Glutamatergic neuron (in vitro differentiated cells): ENCODE results near the gene TFAP2E. TPM values are rescaled to one million over a fixed set of nuclear protein-coding genes. Genes with fewer than 3 reads are reported as not detected.

Experiments
- DNase-seq: peaks from one replicate; pipeline ENCODE4 v3.0.0; 2022
- H3K27ac Mint-ChIP-seq: one replicate; pipeline ENCODE4 v1.8.0; 2020; ENCODE audit warnings: mild to moderate bottlenecking, mixed read lengths, inconsistent platforms; ENCODE audit not compliant: unreplicated experiment
- H3K27me3 Mint-ChIP-seq: one replicate; pipeline ENCODE4 v1.8.0; 2020; ENCODE audit warnings: mild to moderate bottlenecking, moderate library complexity, mixed read lengths, inconsistent platforms; ENCODE audit not compliant: unreplicated experiment
- H3K36me3 Mint-ChIP-seq: one replicate; pipeline ENCODE4 v1.8.0; 2020; ENCODE audit warnings: mild to moderate bottlenecking, mixed read lengths, inconsistent platforms; ENCODE audit not compliant: unreplicated experiment
- H3K4me1 Mint-ChIP-seq: one replicate; pipeline ENCODE4 v1.8.0; 2020; ENCODE audit warnings: mild to moderate bottlenecking, low read depth, mixed read lengths, inconsistent platforms; ENCODE audit not compliant: unreplicated experiment
- H3K4me3 Mint-ChIP-seq: one replicate; pipeline ENCODE4 v1.8.0; 2020; ENCODE audit warnings: mild to moderate bottlenecking, mixed read lengths, inconsistent platforms; ENCODE audit not compliant: unreplicated experiment
- H3K9me3 Mint-ChIP-seq: one replicate; pipeline ENCODE4 v1.8.0; 2020; ENCODE audit warnings: mild to moderate bottlenecking, moderate library complexity, mixed read lengths, inconsistent platforms; ENCODE audit not compliant: unreplicated experiment
- total RNA-seq: library from RNA; stranded (reverse); fragmentation: NEBNext Ultra II Directional; extraction: Animal tissue kit (Norgen Biotek cat#: 25700); gene quantifications from one replicate; pipeline ENCODE4 v1.2.1, GENCODE V29; 2021; ENCODE audit not compliant: unreplicated experiment
- TF ChIP-seq, protein P1 (sequence below): fragments of 200-600 bp; sonication (generic); IDR thresholded peaks from one replicate; pipeline ENCODE4 v1.5.0; 2021; ENCODE audit not compliant: partially characterized antibody, unreplicated experiment

The TFAP2E gene
- total RNA-seq, 1 donor from 2014 or later = 1.1 TPM

DNA sequence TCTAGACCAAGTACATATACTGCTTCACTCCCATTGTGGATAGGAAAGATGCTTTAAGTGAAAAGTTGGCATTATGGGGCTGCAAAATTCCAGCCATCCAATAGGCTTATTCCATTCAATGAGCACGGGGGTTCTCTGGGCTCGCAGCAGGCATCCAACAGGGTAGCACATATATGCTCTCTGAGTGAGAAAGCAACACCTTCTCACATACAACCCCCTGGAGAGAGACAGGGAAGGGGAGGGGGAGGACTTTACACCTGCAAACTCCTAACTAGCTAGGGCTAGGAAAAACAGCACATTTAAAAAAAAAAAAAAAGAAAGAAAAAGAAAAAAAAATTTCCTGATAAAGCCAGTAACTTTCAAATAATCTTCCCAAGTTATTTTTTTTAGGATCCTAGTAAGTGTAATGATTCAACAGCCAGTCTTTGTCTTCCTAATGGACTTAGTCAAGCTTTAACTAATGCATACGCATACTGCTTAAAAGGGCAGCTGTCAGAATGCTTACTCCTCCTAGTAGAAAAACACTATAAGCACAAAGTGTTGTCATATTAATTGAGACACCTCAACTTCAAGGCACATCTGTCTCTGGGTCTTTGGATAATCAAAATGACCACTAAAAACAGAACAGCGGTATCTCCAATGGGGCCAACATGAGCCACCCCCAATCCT, 49.5 kb downstream of the TFAP2E start:
- H3K27me3 Mint-ChIP-seq = no peaks in the 10 kb centered on the region
- TF ChIP-seq, protein P1, sequence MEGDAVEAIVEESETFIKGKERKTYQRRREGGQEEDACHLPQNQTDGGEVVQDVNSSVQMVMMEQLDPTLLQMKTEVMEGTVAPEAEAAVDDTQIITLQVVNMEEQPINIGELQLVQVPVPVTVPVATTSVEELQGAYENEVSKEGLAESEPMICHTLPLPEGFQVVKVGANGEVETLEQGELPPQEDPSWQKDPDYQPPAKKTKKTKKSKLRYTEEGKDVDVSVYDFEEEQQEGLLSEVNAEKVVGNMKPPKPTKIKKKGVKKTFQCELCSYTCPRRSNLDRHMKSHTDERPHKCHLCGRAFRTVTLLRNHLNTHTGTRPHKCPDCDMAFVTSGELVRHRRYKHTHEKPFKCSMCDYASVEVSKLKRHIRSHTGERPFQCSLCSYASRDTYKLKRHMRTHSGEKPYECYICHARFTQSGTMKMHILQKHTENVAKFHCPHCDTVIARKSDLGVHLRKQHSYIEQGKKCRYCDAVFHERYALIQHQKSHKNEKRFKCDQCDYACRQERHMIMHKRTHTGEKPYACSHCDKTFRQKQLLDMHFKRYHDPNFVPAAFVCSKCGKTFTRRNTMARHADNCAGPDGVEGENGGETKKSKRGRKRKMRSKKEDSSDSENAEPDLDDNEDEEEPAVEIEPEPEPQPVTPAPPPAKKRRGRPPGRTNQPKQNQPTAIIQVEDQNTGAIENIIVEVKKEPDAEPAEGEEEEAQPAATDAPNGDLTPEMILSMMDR = no peak
- no peaks in the 10 kb centered on the region for H3K9me3 Mint-ChIP-seq
- H3K27ac Mint-ChIP-seq = no peak overlapping the region
- no peak overlapping the region for H3K4me3 Mint-ChIP-seq
- DNase-seq = no peak
- no peaks in the 10 kb centered on the region for H3K36me3 Mint-ChIP-seq
- H3K4me1 Mint-ChIP-seq = peaks cover 23% of the 10 kb centered on the region

- TF ChIP-seq, protein P1 = no peak
- no peak for DNase-seq
- Mint-ChIP-seq H3K27me3 (no peaks in the 10 kb centered on the region), H3K36me3 (no peaks in the 10 kb centered on the region), H3K4me1 (peaks cover 17% of the 10 kb centered on the region), H3K4me3 (no peak overlapping the region), H3K9me3 (no peaks in the 10 kb centered on the region), H3K27ac (no peak overlapping the region)
Observed at GRCh38 chr1:35623832-35624231, 50.7 kb downstream of the TFAP2E start.

GRCh38 chr1:35629051-35629450, 55.9 kb downstream of the TFAP2E start:
- Mint-ChIP-seq H3K27ac (no peak overlapping the region), H3K9me3 (no peaks in the 10 kb centered on the region), H3K27me3 (no peaks in the 10 kb centered on the region), H3K36me3 (no peaks in the 10 kb centered on the region), H3K4me3 (no peak overlapping the region), H3K4me1 (no peaks in the 10 kb centered on the region)
- no peak for DNase-seq
- TF ChIP-seq, protein P1 = no peak

DNA sequence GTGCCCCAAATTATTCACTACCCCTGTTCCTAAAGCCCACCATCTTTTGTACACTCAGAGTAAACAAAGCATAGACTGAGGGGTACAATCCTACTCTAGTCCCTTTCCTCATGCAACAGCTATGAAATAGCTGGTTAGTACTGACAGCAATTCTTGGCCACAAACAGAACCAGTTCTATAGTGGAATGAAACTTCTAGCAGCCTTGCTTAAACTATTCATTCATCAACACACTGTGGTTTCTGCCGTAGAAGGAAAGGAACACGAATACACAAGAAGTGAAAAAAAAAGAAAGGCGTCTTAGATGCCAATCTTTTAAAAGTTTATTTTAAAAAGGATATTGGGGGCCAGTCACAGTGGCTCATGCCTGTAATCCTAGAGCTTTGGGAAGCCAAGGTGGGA, 58.3 kb downstream of the TFAP2E start:
- no peaks in the 10 kb centered on the region for H3K9me3 Mint-ChIP-seq
- H3K4me3 Mint-ChIP-seq = no peak overlapping the region
- DNase-seq = no peak
- TF ChIP-seq, protein P1 = no peak
- no peaks in the 10 kb centered on the region for H3K27me3 Mint-ChIP-seq
- no peak overlapping the region for H3K27ac Mint-ChIP-seq
- no peaks in the 10 kb centered on the region for H3K4me1 Mint-ChIP-seq
- no peaks in the 10 kb centered on the region for H3K36me3 Mint-ChIP-seq

DNA sequence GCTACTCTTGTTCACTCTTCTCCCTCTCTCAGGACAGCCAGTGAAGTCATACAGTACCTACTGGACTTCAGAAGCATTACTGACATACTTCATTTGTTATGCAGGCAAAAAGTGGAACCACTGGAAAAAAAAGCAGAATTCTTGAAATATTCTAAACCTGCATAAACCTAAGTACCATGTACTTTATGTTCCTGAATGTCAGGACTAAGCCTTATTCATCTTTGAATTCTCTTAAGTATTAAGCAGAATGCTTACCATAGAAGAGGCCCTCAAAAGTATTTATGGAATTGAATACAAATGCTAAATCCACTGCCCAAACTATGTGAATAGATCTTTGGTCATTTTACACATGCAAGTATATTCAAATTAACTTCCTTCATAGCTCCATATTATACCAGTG, 60.4 kb downstream of the TFAP2E start:
- no peak for DNase-seq
- H3K27me3 Mint-ChIP-seq = no peaks in the 10 kb centered on the region
- H3K27ac Mint-ChIP-seq = no peak overlapping the region
- TF ChIP-seq, protein P1 = no peak
- H3K4me3 Mint-ChIP-seq = no peak overlapping the region
- no peaks in the 10 kb centered on the region for H3K9me3 Mint-ChIP-seq
- peaks cover 8% of the 10 kb centered on the region for H3K4me1 Mint-ChIP-seq
- H3K36me3 Mint-ChIP-seq = no peaks in the 10 kb centered on the region
